Kidney (tissue), 14 donors: ENCODE results near the gene STARD4. TPM values are rescaled to one million over a fixed set of nuclear protein-coding genes. Genes with fewer than 3 reads are reported as not detected.
A peak's percentile ranks its signal among the peaks of the same experiment; 100 is the strongest.

Source experiments
- DNase-seq, 5 donors: peaks; one replicate each; pipeline ENCODE4 v3.0.0-alpha.2; 2013 to 2020
- FAIRE-seq: peaks from 2 replicates; lab custom pipeline; 2012; peaks lifted over from hg19 to GRCh38; lab: Jason Lieb, UNC
- H3K27ac ChIP-seq, 2 donors: one replicate each; pipeline ENCODE4 v1.7.0; 2013; ENCODE audit warnings: low read depth in 2 of 2, low read length in 2 of 2, inconsistent platforms in 1 of 2
- H3K27me3 ChIP-seq: one replicate; pipeline ENCODE4 v1.7.1; 2013; ENCODE audit warnings: low read length, inconsistent platforms; ENCODE audit not compliant: control insufficient read depth, insufficient read depth
- H3K36me3 ChIP-seq, 3 donors: one replicate each; pipeline versions ENCODE4 v1.7.0 to v1.7.1; 2013; ENCODE audit warnings: low read length in 3 of 3, control low read depth in 1 of 3, inconsistent platforms in 1 of 3; ENCODE audit not compliant: insufficient read depth in 3 of 3, control insufficient read depth in 2 of 3
- H3K4me1 ChIP-seq, 3 donors: one replicate each; pipeline versions ENCODE4 v1.7.0 to v1.7.1; 2013; ENCODE audit warnings: low read length in 3 of 3, inconsistent platforms in 1 of 3, low read depth in 1 of 3; ENCODE audit not compliant: control insufficient read depth in 2 of 3, insufficient read depth in 2 of 3
- H3K4me3 ChIP-seq, 3 donors: one replicate each; pipeline versions ENCODE4 v1.7.0 to v1.8.1; 2013; ENCODE audit warnings: low read length in 3 of 3, control low read depth in 1 of 3, inconsistent platforms in 1 of 3
- H3K9ac ChIP-seq, 3 donors: one replicate each; pipeline versions ENCODE4 v1.7.0 to v1.7.1; 2013; ENCODE audit warnings: low read length in 3 of 3, control low read depth in 1 of 3, inconsistent platforms in 1 of 3
- H3K9me3 ChIP-seq, 3 donors: one replicate each; pipeline versions ENCODE4 v1.7.0 to v1.7.1; 2013; ENCODE audit warnings: low read length in 3 of 3, control low read depth in 1 of 3, inconsistent platforms in 1 of 3; ENCODE audit not compliant: control insufficient read depth in 2 of 3, insufficient read depth in 1 of 3
- CTCF ChIP-seq: IDR thresholded peaks from 3 replicates; pipeline ENCODE4 v1.5.1; 2012; ENCODE audit warnings: mild to moderate bottlenecking, moderate library complexity, borderline replicate concordance; ENCODE audit not compliant: insufficient read depth; ENCODE audit errors: extremely low read depth
- intact Hi-C: fragments of 100-400 bp; cut with DNase I; formaldehyde crosslinking; loops from one replicate; pipeline ENCODE4 v1.11.1; 2022
- polyA plus RNA-seq: library from polyadenylated mRNA; stranded (reverse); fragments of 350-450 nt; fragmentation: Illumina TruSeq; extraction: RNeasy Lipid Tissue Mini Kit (QIAGEN cat#74804); gene quantifications from one replicate; pipeline ENCODE4 v1.2.3, GENCODE V29; 2014; ENCODE audit warnings: low read depth, low replicate concordance; ENCODE audit not compliant: insufficient read depth
- total RNA-seq: library from RNA; stranded (reverse); fragmentation: NEBNext Ultra II Directional; extraction: Animal tissue kit (Norgen Biotek cat#: 25700); gene quantifications from one replicate; pipeline ENCODE4 v1.2.1, GENCODE V29; 2021
- donor health status: control.
- donor health status: control.
- donor health status: control.
- donor health status: control.
- donor health status: control.
- donor health status: DM: yes; HTN: yes; CAD: no.
- donor health status: Normal renal cell carcinoma (clear cell type).

Gene STARD4
- total and polyA plus RNA-seq, 2 donors from 2014 or later: 10.4 to 12.6 TPM

- no peak for FAIRE-seq
- no peak for TF ChIP-seq CTCF
- intact Hi-C loops: no loop called here
- Histone ChIP-seq H3K4me1 (peaks cover 0 to 4% (median 0%) of the 10 kb centered on the region in 3 donors), H3K9me3 (peaks cover 0 to 3% (median 1%) of the 10 kb centered on the region in 3 donors), H3K4me3 (no peak overlapping the region), H3K9ac (no peak overlapping the region), H3K36me3 (no peaks in the 10 kb centered on the region), H3K27ac (no peak overlapping the region), H3K27me3 (no peaks in the 10 kb centered on the region)
- DNase-seq: no peak
Measured at GRCh38 chr5:111557111-111557510, 44.8 kb upstream of the STARD4 start.

- Histone ChIP-seq H3K27me3 (no peaks in the 10 kb centered on the region), H3K4me1 (peaks cover 0 to 4% (median 0%) of the 10 kb centered on the region in 3 donors), H3K9me3 (peaks cover 0 to 3% (median 1%) of the 10 kb centered on the region in 3 donors), H3K9ac (no peak overlapping the region), H3K27ac (no peak overlapping the region), H3K4me3 (no peak overlapping the region), H3K36me3 (no peaks in the 10 kb centered on the region)
- TF ChIP-seq CTCF: no peak
- FAIRE-seq (no peak), DNase-seq (peak in 2 of 5 donors; percentile 39 to 50)
- intact Hi-C loops: no loop called here
Measured at GRCh38 chr5:111556501-111556900, 44.2 kb upstream of the STARD4 start.

GRCh38 chr5:111555760-111556159, 43.4 kb upstream of the STARD4 start:
- FAIRE-seq (no peak), DNase-seq (no peak)
- H3K4me3 ChIP-seq: no peak overlapping the region
- intact Hi-C loops: no loop called here
- TF ChIP-seq CTCF: no peak
- H3K9me3 ChIP-seq: peaks cover 0 to 3% (median 1%) of the 10 kb centered on the region in 3 donors
- no peaks in the 10 kb centered on the region for H3K27me3 ChIP-seq
- H3K4me1 ChIP-seq: peaks cover 0 to 4% (median 0%) of the 10 kb centered on the region in 3 donors
- H3K36me3 ChIP-seq: no peaks in the 10 kb centered on the region
- H3K9ac ChIP-seq: no peak overlapping the region
- H3K27ac ChIP-seq: no peak overlapping the region

- no peak for FAIRE-seq
- H3K9me3 ChIP-seq: peaks cover 0 to 1% (median 0%) of the 10 kb centered on the region in 3 donors
- DNase-seq: no peak
- intact Hi-C loops: no loop called here
- no peak for TF ChIP-seq CTCF
- peaks cover 0 to 4% (median 3%) of the 10 kb centered on the region in 3 donors for H3K4me1 ChIP-seq
- H3K9ac ChIP-seq: no peak overlapping the region
- H3K27ac ChIP-seq: no peak overlapping the region
- no peaks in the 10 kb centered on the region for H3K27me3 ChIP-seq
- H3K36me3 ChIP-seq: no peaks in the 10 kb centered on the region
- no peak overlapping the region for H3K4me3 ChIP-seq
Measured at GRCh38 chr5:111553868-111554267, 41.5 kb upstream of the STARD4 start.
